Neural cell (in vitro differentiated cells): ENCODE results near the gene ART5.

Experiments
- CTCF ChIP-seq: fragments of 450-650 bp; IDR thresholded peaks from 2 replicates; pipeline ENCODE4 v1.5.1; 2014; ENCODE audit warnings: antibody characterized with exemption, mild to moderate bottlenecking, moderate library complexity; ENCODE audit not compliant: poor library complexity, severe bottlenecking
- MXI1 ChIP-seq: fragments of 450-650 bp; conservative IDR thresholded peaks from 2 replicates; pipeline ENCODE4 v1.6.1; 2014; ENCODE audit warnings: antibody characterized with exemption, mild to moderate bottlenecking; ENCODE audit not compliant: poor library complexity, severe bottlenecking
- POLR2AphosphoS5 ChIP-seq: IDR thresholded peaks from 2 replicates; pipeline ENCODE4 v1.6.1; 2012
- TF ChIP-seq, protein P1 (sequence below): IDR thresholded peaks from 2 replicates; pipeline ENCODE4 v1.6.1; 2012; ENCODE audit warnings: borderline replicate concordance

- TF ChIP-seq, protein P1, sequence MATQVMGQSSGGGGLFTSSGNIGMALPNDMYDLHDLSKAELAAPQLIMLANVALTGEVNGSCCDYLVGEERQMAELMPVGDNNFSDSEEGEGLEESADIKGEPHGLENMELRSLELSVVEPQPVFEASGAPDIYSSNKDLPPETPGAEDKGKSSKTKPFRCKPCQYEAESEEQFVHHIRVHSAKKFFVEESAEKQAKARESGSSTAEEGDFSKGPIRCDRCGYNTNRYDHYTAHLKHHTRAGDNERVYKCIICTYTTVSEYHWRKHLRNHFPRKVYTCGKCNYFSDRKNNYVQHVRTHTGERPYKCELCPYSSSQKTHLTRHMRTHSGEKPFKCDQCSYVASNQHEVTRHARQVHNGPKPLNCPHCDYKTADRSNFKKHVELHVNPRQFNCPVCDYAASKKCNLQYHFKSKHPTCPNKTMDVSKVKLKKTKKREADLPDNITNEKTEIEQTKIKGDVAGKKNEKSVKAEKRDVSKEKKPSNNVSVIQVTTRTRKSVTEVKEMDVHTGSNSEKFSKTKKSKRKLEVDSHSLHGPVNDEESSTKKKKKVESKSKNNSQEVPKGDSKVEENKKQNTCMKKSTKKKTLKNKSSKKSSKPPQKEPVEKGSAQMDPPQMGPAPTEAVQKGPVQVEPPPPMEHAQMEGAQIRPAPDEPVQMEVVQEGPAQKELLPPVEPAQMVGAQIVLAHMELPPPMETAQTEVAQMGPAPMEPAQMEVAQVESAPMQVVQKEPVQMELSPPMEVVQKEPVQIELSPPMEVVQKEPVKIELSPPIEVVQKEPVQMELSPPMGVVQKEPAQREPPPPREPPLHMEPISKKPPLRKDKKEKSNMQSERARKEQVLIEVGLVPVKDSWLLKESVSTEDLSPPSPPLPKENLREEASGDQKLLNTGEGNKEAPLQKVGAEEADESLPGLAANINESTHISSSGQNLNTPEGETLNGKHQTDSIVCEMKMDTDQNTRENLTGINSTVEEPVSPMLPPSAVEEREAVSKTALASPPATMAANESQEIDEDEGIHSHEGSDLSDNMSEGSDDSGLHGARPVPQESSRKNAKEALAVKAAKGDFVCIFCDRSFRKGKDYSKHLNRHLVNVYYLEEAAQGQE, result no peak
- TF ChIP-seq POLR2AphosphoS5 (no peak), CTCF (no peak), MXI1 (no peak)
Observed at GRCh38 chr11:3675971-3676370, 34.2 kb upstream of the ART5 start.
